Subcutaneous preadipocyte (primary cell): ENCODE data around the gene KRTAP5-8. TPM values are rescaled to one million over a fixed set of nuclear protein-coding genes. Genes with fewer than 3 reads are reported as not detected.

Source experiments
- small RNA-seq: library from RNA; depleted of rRNA; stranded (forward); fragments of <200 nt; gene quantifications from one replicate; pipeline ENCODE3, GENCODE V24; 2012
- total RNA-seq: library from RNA; depleted of rRNA; stranded (reverse); fragments of >200 nt; gene quantifications from 2 replicates; pipeline ENCODE4 v1.2.3, GENCODE V29; 2012

Gene KRTAP5-8
- not detected in 2 replicates for total RNA-seq

GRCh38 chr11:71537977-71538665 is at the start of gene KRTAP5-8:
Gene KRTAP5-8, plus strand, starts transcription at chr11:71538025. Its CDS starts 31 bp downstream, at chr11:71538056.

GRCh38 chr11:71526796-71527575 is 10.8 kb upstream of the KRTAP5-8 start, which contains the start of gene KRTAP5-7:
Gene KRTAP5-7, plus strand, starts transcription at chr11:71527267. Its CDS starts 34 bp downstream, at chr11:71527301.

DNA sequence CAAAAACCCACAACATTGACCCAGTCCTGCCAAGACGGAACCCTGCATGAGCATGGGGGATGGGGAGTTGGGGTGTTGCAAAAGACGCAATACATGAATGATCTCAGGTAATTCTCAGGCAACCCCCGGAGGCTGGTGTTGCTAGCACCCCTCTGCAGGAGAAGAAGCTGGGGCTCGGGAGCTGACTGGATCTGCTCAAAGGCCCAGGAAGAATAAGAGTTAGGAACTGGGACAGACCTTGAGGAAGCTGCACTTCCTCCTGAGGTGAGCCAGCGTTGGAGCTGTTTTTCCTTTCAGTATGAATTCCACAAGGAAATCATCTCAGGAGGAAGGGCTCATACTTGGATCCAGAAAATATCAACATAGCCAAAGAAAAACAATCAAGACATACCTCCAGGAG is 10.3 kb downstream of the KRTAP5-8 start, which contains the start of gene KRTAP5-9:
Gene KRTAP5-9 (plus strand): TSS at position 301 of the 400 bp plus-strand sequence. CDS start 238 bp downstream, outside the sequence.

DNA sequence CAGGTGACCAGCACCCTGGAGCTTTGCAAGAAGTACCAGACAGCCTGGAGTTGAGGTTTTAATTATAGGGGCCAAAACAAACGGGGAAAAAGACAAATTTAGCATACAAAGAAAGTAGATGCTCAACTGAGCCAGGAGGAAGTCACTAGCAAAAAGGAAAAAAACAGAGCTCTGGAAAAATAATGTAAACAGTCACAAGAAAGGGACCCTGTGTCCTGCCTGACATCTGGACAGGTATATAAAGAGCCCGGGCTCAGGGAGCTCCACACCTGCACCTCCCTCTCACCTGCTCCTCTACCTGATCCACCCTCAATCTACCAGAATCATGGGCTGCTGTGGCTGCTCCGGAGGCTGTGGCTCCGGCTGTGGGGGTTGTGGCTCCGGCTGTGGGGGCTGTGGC is 27.4 kb downstream of the KRTAP5-8 start, which contains the start of gene KRTAP5-10:
Gene KRTAP5-10 (plus strand): TSS at position 301 of the 400 bp plus-strand sequence. CDS start 25 bp downstream, at position 326.

GRCh38 chr11:71582309-71582895 is 44.6 kb downstream of the KRTAP5-8 start, which contains the start of gene KRTAP5-11:
Gene KRTAP5-11, minus strand, starts transcription at chr11:71582875. Its CDS starts 38 bp downstream, at chr11:71582837.

Small RNA genes within 50 kb of the gene (small RNA-seq; reads per million reads assigned to genes)
- not detected for gene AP000867.1
- not detected for gene KRTAP5-14P

Other genes starting within 250 kb of the KRTAP5-8 start
- 64.3 and 76.6 TPM in 2 replicates for gene DHCR7, start 89.6 kb upstream of the KRTAP5-8 start, total RNA-seq
- 70.8 and 78.6 TPM in 2 replicates for gene NADSYN1, start 84.8 kb upstream of the KRTAP5-8 start, total RNA-seq
- 0.37 TPM in 1 of 2 replicates, not detected in the other for gene KRTAP5-7, start 10.8 kb upstream of the KRTAP5-8 start, total RNA-seq
- gene KRTAP5-9, start 10.4 kb downstream of the KRTAP5-8 start, total RNA-seq: not detected in 2 replicates
- gene KRTAP5-10, start 27.5 kb downstream of the KRTAP5-8 start, total RNA-seq: not detected in 2 replicates
- not detected in 2 replicates for gene KRTAP5-11, start 44.9 kb downstream of the KRTAP5-8 start, total RNA-seq